Stimulated activated CD8-positive, alpha-beta memory T cell treated with anti-CD3 and anti-CD28 coated beads, Interleukin-15, amount 100 ng/mL, for 48 hours (primary cell): ENCODE data around the gene LRPAP1.

ENCODE experiments used
- DNase-seq, 2 donors: peaks; one replicate each; pipeline ENCODE4 v3.0.0-alpha.2; 2020; ENCODE audit warnings: low read depth in 2 of 2

The LRPAP1 gene

GRCh38 chr4:3531318-3531878 is 824 bp downstream of the LRPAP1 start:
- DNase-seq, result no peak

GRCh38 chr4:3530663-3531254 is 1.5 kb downstream of the LRPAP1 start:
- DNase-seq, result no peak

- no peak for DNase-seq
Observed at GRCh38 chr4:3530051-3530450, 2.2 kb downstream of the LRPAP1 start.

- no peak for DNase-seq
Observed at GRCh38 chr4:3529363-3529762, 2.9 kb downstream of the LRPAP1 start.

- DNase-seq, result no peak
Observed at GRCh38 chr4:3527914-3528876, 4.0 kb downstream of the LRPAP1 start.

GRCh38 chr4:3527101-3527913 is 4.9 kb downstream of the LRPAP1 start:
- no peak for DNase-seq

GRCh38 chr4:3526456-3526855 is 5.8 kb downstream of the LRPAP1 start:
- DNase-seq, result no peak

GRCh38 chr4:3525532-3526430 is 6.4 kb downstream of the LRPAP1 start:
- no peak for DNase-seq

GRCh38 chr4:3524920-3525319 is 7.3 kb downstream of the LRPAP1 start:
- DNase-seq, result no peak

- DNase-seq, result no peak
Observed at GRCh38 chr4:3524349-3524748, 7.9 kb downstream of the LRPAP1 start.

GRCh38 chr4:3523628-3524221 is 8.5 kb downstream of the LRPAP1 start:
- no peak for DNase-seq

- no peak for DNase-seq
Observed at GRCh38 chr4:3523146-3523627, 9.0 kb downstream of the LRPAP1 start.

GRCh38 chr4:3522651-3523050 is 9.6 kb downstream of the LRPAP1 start:
- no peak for DNase-seq

GRCh38 chr4:3522326-3522640 is 9.9 kb downstream of the LRPAP1 start:
- no peak for DNase-seq

- DNase-seq, result no peak
Observed at GRCh38 chr4:3521621-3522325, 10.4 kb downstream of the LRPAP1 start.

- no peak for DNase-seq
Observed at GRCh38 chr4:3520796-3521600, 11.2 kb downstream of the LRPAP1 start.

GRCh38 chr4:3520276-3520675 is 11.9 kb downstream of the LRPAP1 start:
- DNase-seq, result no peak

- DNase-seq, result no peak
Observed at GRCh38 chr4:3519468-3520264, 12.6 kb downstream of the LRPAP1 start.
